IMR-90 (cell line): ENCODE results near the gene NKAIN2. TPM values are rescaled to one million over a fixed set of nuclear protein-coding genes. Genes with fewer than 3 reads are reported as not detected.

Source experiments
- ATAC-seq: fragments of 200-7000 bp; cut with Tn5 transposase; 2 replicates; pipeline ENCODE4 v1.9.1; 2020; ENCODE audit warnings: low read depth, mild to moderate bottlenecking, moderate library complexity
- BruUV-seq: library from RNA; stranded (reverse); fragments of 400-500 nt; replicated peaks from 2 replicates; lab custom pipeline; 2021; lab: Mats Ljungman, UMichigan
- CTCF ChIA-PET: fragments of 300-600 bp; formaldehyde crosslinking; extraction: SDS; loops from one replicate; lab custom pipeline; 2021; ENCODE audit warnings: antibody characterized with exemption; lab: Yijun Ruan, JAX
- POLR2A ChIA-PET: fragments of 300-600 bp; sonication (Branson Sonifier 250); formaldehyde crosslinking; loops from one replicate; lab custom pipeline; 2022; ENCODE audit warnings: antibody characterized with exemption; ENCODE audit not compliant: unreplicated experiment; lab: Charles Lee
- DNase-seq: peaks from one replicate; pipeline ENCODE4 v3.0.0; 2013
- H2AFZ ChIP-seq: replicated peaks from 2 replicates; pipeline ENCODE3; 2013; ENCODE audit warnings: low read length, mild to moderate bottlenecking; ENCODE audit not compliant: poor library complexity
- H2AK5ac ChIP-seq: 2 replicates; pipeline ENCODE4 v1.6.1; 2013; ENCODE audit warnings: low read depth, low read length, inconsistent platforms
- H2AK9ac ChIP-seq: replicated peaks from 2 replicates; pipeline ENCODE3; 2013; ENCODE audit warnings: mild to moderate bottlenecking, low read depth, low read length, moderate library complexity; ENCODE audit not compliant: poor library complexity
- H2BK120ac ChIP-seq: 2 replicates; pipeline ENCODE4 v1.6.1; 2013; ENCODE audit warnings: low read depth, low read length, inconsistent platforms
- H2BK15ac ChIP-seq: 3 replicates; pipeline ENCODE4 v1.6.1; 2013; ENCODE audit warnings: low read depth, low read length, inconsistent platforms
- H2BK20ac ChIP-seq: 2 replicates; pipeline ENCODE4 v1.6.1; 2013; ENCODE audit warnings: low read depth, mild to moderate bottlenecking, inconsistent platforms, low read length, moderate library complexity
- H2BK5ac ChIP-seq: 2 replicates; pipeline ENCODE4 v1.6.1; 2013; ENCODE audit warnings: mild to moderate bottlenecking, low read depth, low read length, inconsistent platforms; ENCODE audit not compliant: poor library complexity, severe bottlenecking
- H3K14ac ChIP-seq: replicated peaks from 2 replicates; pipeline ENCODE4 v1.6.1; 2013; ENCODE audit warnings: low read depth, low read length, inconsistent platforms
- H3K18ac ChIP-seq: 2 replicates; pipeline ENCODE4 v1.6.1; 2013; ENCODE audit warnings: low read depth, low read length, control low read depth
- H3K23ac ChIP-seq: 2 replicates; pipeline ENCODE4 v1.6.1; 2013; ENCODE audit warnings: low read depth, low read length, inconsistent platforms
- H3K27ac ChIP-seq: 2 replicates; pipeline ENCODE4 v1.5.1; 2013; ENCODE audit warnings: mild to moderate bottlenecking, control low read depth, low read length; ENCODE audit not compliant: insufficient read depth
- H3K27me3 ChIP-seq: 2 replicates; pipeline ENCODE4 v1.6.1; 2013; ENCODE audit warnings: low read length; ENCODE audit not compliant: control insufficient read depth, insufficient read depth
- H3K36me3 ChIP-seq: 2 replicates; pipeline ENCODE4 v1.6.1; 2013; ENCODE audit warnings: low read length, mixed read lengths; ENCODE audit not compliant: control insufficient read depth, insufficient read depth
- H3K4ac ChIP-seq: 2 replicates; pipeline ENCODE4 v1.6.1; 2013; ENCODE audit warnings: low read depth, low read length, inconsistent platforms
- H3K4me1 ChIP-seq: 2 replicates; pipeline ENCODE4 v1.6.1; 2013; ENCODE audit warnings: low read length, mixed read lengths; ENCODE audit not compliant: control insufficient read depth, insufficient read depth
- H3K4me2 ChIP-seq: 2 replicates; pipeline ENCODE4 v1.6.1; 2013; ENCODE audit warnings: low read depth, mild to moderate bottlenecking, control low read depth, low read length, moderate library complexity
- H3K4me3 ChIP-seq: 2 replicates; pipeline ENCODE4 v1.5.1; 2013; ENCODE audit warnings: low read depth, mild to moderate bottlenecking, control low read depth, low read length, moderate library complexity; ENCODE audit not compliant: insufficient read depth
- H3K56ac ChIP-seq: 2 replicates; pipeline ENCODE4 v1.6.1; 2013; ENCODE audit warnings: low read length, inconsistent platforms; ENCODE audit not compliant: insufficient read depth; ENCODE audit errors: extremely low read depth
- H3K79me1 ChIP-seq, 2 experiments: 2 replicates each; pipeline ENCODE4 v1.6.1; 2013; ENCODE audit warnings: low read length in 2 of 2, inconsistent platforms in 1 of 2, low read depth in 1 of 2
- H3K9ac ChIP-seq: 2 replicates; pipeline ENCODE4 v1.6.1; 2013; ENCODE audit warnings: low read depth, low read length, control low read depth
- H3K9me1 ChIP-seq: 2 replicates; pipeline ENCODE4 v1.6.1; 2013; ENCODE audit warnings: low read length, inconsistent platforms; ENCODE audit not compliant: insufficient read depth
- H3K9me3 ChIP-seq: 2 replicates; pipeline ENCODE4 v1.6.1; 2013; ENCODE audit warnings: low read length; ENCODE audit not compliant: control insufficient read depth, insufficient read depth
- H4K20me1 ChIP-seq: 2 replicates; pipeline ENCODE4 v1.6.1; 2013; ENCODE audit warnings: low read length, inconsistent platforms; ENCODE audit not compliant: insufficient read depth
- H4K5ac ChIP-seq: 2 replicates; pipeline ENCODE4 v1.6.1; 2013; ENCODE audit warnings: mild to moderate bottlenecking, low read depth, low read length, control low read depth
- H4K8ac ChIP-seq, 2 experiments: 2 replicates each; pipeline ENCODE4 v1.6.1; 2013; ENCODE audit warnings: low read depth in 2 of 2, low read length in 2 of 2, control low read depth in 1 of 2, inconsistent platforms in 1 of 2
- H4K91ac ChIP-seq: 2 replicates; pipeline ENCODE4 v1.6.1; 2013; ENCODE audit warnings: low read depth, low read length, inconsistent platforms; ENCODE audit not compliant: insufficient read depth
- CEBPB ChIP-seq: IDR thresholded peaks from 2 replicates; pipeline ENCODE4 v1.6.1; 2012; ENCODE audit warnings: low read depth, low read length, improper control_type of control experiment
- FOS ChIP-seq: fragments of 150-350 bp; IDR thresholded peaks from 2 replicates; pipeline ENCODE4 v1.6.1; 2016; ENCODE audit warnings: low read depth, low read length
- MAFK ChIP-seq: IDR thresholded peaks from 2 replicates; pipeline ENCODE4 v1.6.1; 2012; ENCODE audit warnings: low read depth, low read length, improper control_type of control experiment
- MXI1 ChIP-seq: IDR thresholded peaks from 2 replicates; pipeline ENCODE4 v1.6.1; 2012; ENCODE audit warnings: low read depth, mild to moderate bottlenecking, low read length, moderate library complexity, borderline replicate concordance
- RCOR1 ChIP-seq: IDR thresholded peaks from 2 replicates; pipeline ENCODE4 v1.6.1; 2012; ENCODE audit warnings: mild to moderate bottlenecking, low read length, improper control_type of control experiment; ENCODE audit not compliant: insufficient replicate concordance
- RFX5 ChIP-seq: IDR thresholded peaks from 2 replicates; pipeline ENCODE4 v1.8.0; 2012; ENCODE audit warnings: low read depth, mild to moderate bottlenecking, low read length, moderate library complexity
- SMC3 ChIP-seq: fragments of 150-350 bp; IDR thresholded peaks from 2 replicates; pipeline ENCODE4 v1.6.1; 2016; ENCODE audit warnings: low read depth, mild to moderate bottlenecking, antibody characterized with exemption, low read length, moderate library complexity
- USF2 ChIP-seq: fragments of 150-350 bp; IDR thresholded peaks from 2 replicates; pipeline ENCODE4 v1.6.1; 2017; ENCODE audit warnings: mild to moderate bottlenecking, antibody characterized with exemption, low read length, low read depth
- WGBS, 2 experiments: methylation state at CpG; one replicate each; pipeline versions ENCODE4 v1.1.5 to v1.1.7; 2013; ENCODE audit warnings: missing lambda C conversion rate in 2 of 2; ENCODE audit not compliant: insufficient read length in 1 of 2; ENCODE audit errors: extremely low coverage in 2 of 2; 5-methylcytosine and 5-hydroxymethylcytosine counted together
- dilution Hi-C: fragments of 300-500 bp; cut with HindIII; formaldehyde crosslinking; loops from one replicate; pipeline ENCODE4 v1.14.3; 2018; ENCODE audit warnings: low sequenced_read_pairs; ENCODE audit not compliant: unreplicated experiment
- in situ Hi-C: fragments of 300-500 bp; cut with MboI; formaldehyde crosslinking; loops from 3 replicates; pipeline ENCODE4 v1.14.3; 2019; ENCODE audit warnings: low sequenced_read_pairs, inconsistent platforms, mixed read lengths
- intact Hi-C: fragments of 100-400 bp; cut with micrococcal nuclease; formaldehyde crosslinking; loops from 2 replicates; pipeline ENCODE4 v1.10.0; 2022
- polyA plus RNA-seq, 3 experiments: library from polyadenylated mRNA; depleted of rRNA; stranded (reverse); fragments of >200 nt; gene quantifications; 2 replicates each; pipeline ENCODE4 v1.2.3, GENCODE V29; 2012; ENCODE audit warnings: low replicate concordance in 1 of 3
- total RNA-seq: library from RNA; depleted of rRNA; stranded (reverse); fragments of >200 nt; gene quantifications from 2 replicates; pipeline ENCODE4 v1.2.3, GENCODE V29; 2012

Gene NKAIN2
- total and polyA plus RNA-seq, 2 of the 4 experiments (the other 2 are of a cell fraction), result not detected

- H2BK15ac ChIP-seq, result no peak overlapping the region
- no peak overlapping the region for H3K9ac ChIP-seq
- H3K56ac ChIP-seq, result no peak overlapping the region
- H2BK20ac ChIP-seq, result no peak overlapping the region
- DNase-seq (peak; percentile 5), ATAC-seq (no peak)
- H2AK9ac ChIP-seq, result no peak overlapping the region
- no peak overlapping the region for H2AFZ ChIP-seq
- no peaks in the 10 kb centered on the region for H3K36me3 ChIP-seq
- H2BK120ac ChIP-seq, result no peak overlapping the region
- no peaks in the 10 kb centered on the region for H4K20me1 ChIP-seq
- H4K8ac ChIP-seq, result no peak overlapping the region
- H3K79me1 ChIP-seq, result no peaks in the 10 kb centered on the region
- BruUV-seq, result no TSS peak
- H3K4ac ChIP-seq, result no peak overlapping the region
- WGBS, 2 experiments, result no CpG with 5 or more reads among the region's 2 CpGs
- H3K9me1 ChIP-seq, result no peaks in the 10 kb centered on the region
- no peaks in the 10 kb centered on the region for H3K4me1 ChIP-seq
- no peak overlapping the region for H4K5ac ChIP-seq
- no peaks in the 10 kb centered on the region for H3K9me3 ChIP-seq
- H3K27me3 ChIP-seq, result no peaks in the 10 kb centered on the region
- TF ChIP-seq RCOR1, result no peak
- no peak for TF ChIP-seq MXI1
- no peak for TF ChIP-seq CEBPB
- no peak for TF ChIP-seq MAFK
- no peak for TF ChIP-seq USF2
- no peak for TF ChIP-seq SMC3
- TF ChIP-seq RFX5, result no peak
- TF ChIP-seq FOS, result no peak
- no peak overlapping the region for H3K18ac ChIP-seq
- no peak overlapping the region for H4K91ac ChIP-seq
- POLR2A ChIA-PET, result no interaction called here
- no peak overlapping the region for H3K4me3 ChIP-seq
- no peak overlapping the region for H2BK5ac ChIP-seq
- no peak overlapping the region for H3K4me2 ChIP-seq
- no peak overlapping the region for H3K14ac ChIP-seq
- intact Hi-C loops, result no loop called here
- no peak overlapping the region for H3K23ac ChIP-seq
- no peak overlapping the region for H2AK5ac ChIP-seq
- in situ Hi-C loops, result no loop called here
- H3K27ac ChIP-seq, result no peak overlapping the region
- dilution Hi-C loops, result no loop called here
- CTCF ChIA-PET, result no interaction called here
These were observed 937.7 kb downstream of the NKAIN2 start for GRCh38 chr6:124741341-124741740.
